ENCODE measurements around the gene KDM5A. TPM values are rescaled to one million over a fixed set of nuclear protein-coding genes. Genes with fewer than 3 reads are reported as not detected.
"Not testable (repeated sequence)": the region's sequence is repeated elsewhere in the genome, so short reads cannot be mapped to it uniquely, and the experiment has no call there.

Gene KDM5A
- 62.8 and 75.3 TPM in 2 replicates for total RNA-seq

- Histone ChIP-seq H3K79me2 (ENCODE audit: insufficient read depth, low read length) (peaks cover 46% of the 10 kb centered on the region), H4K20me1 (ENCODE audit: insufficient read depth, low read length) (peaks cover 26% of the 10 kb centered on the region), H3K4me2 (ENCODE audit: insufficient read depth, low read length) (peak within 1 kb of the TSS; percentile 95), H3K4me3 (ENCODE audit: insufficient read depth, low read length) (peak within 1 kb of the TSS; percentile 90), H3K4me1 (ENCODE audit: insufficient read depth, low read length) (peaks cover 17% of the 10 kb centered on the region), H3K27me3 (ENCODE audit: insufficient read depth, low read length) (no peaks in the 10 kb centered on the region), H3K36me3 (ENCODE audit: insufficient read depth, low read length) (peaks cover 4% of the 10 kb centered on the region), H3K9me3 (ENCODE audit: low read depth, low read length) (no peaks in the 10 kb centered on the region), H2AFZ (ENCODE audit: low read length) (peak within 1 kb of the TSS; percentile 99), H3K27ac (ENCODE audit: low read depth, low read length) (peak within 1 kb of the TSS; percentile 83)
- DNase-seq (ENCODE audit: insufficient read length, low spot score, missing footprints) = peak; percentile 94
- TF ChIP-seq CTCF (IDR thresholded peaks at IDR 0.05; ENCODE audit: extremely low read depth, low read depth, low read length) = no peak
These were observed at the start of gene KDM5A for GRCh38 chr12:389142-390096. Gene KDM5A (minus strand): TSS chr12:389320. CDS start chr12:389091, 229 bp downstream.

GRCh38 chr12:435737-436136 is 46.6 kb upstream of the KDM5A start:
- H3K9me3 ChIP-seq (ENCODE audit: low read depth, low read length); H3K4me1 ChIP-seq (ENCODE audit: insufficient read depth, low read length); H3K27me3 ChIP-seq (ENCODE audit: insufficient read depth, low read length); H3K27ac ChIP-seq (ENCODE audit: low read depth, low read length); H4K20me1 ChIP-seq (ENCODE audit: insufficient read depth, low read length); H3K4me2 ChIP-seq (ENCODE audit: insufficient read depth, low read length); H2AFZ ChIP-seq (ENCODE audit: low read length); H3K4me3 ChIP-seq (ENCODE audit: insufficient read depth, low read length); H3K79me2 ChIP-seq (ENCODE audit: insufficient read depth, low read length); H3K36me3 ChIP-seq (ENCODE audit: insufficient read depth, low read length); DNase-seq (ENCODE audit: insufficient read length, low spot score, missing footprints): not testable (repeated sequence)

- DNase-seq (ENCODE audit: insufficient read length, low spot score, missing footprints) = no peak
- no peak overlapping the region for H3K4me3 ChIP-seq (ENCODE audit: insufficient read depth, low read length)
- H3K9me3 ChIP-seq (ENCODE audit: low read depth, low read length) = no peaks in the 10 kb centered on the region
- no peaks in the 10 kb centered on the region for H3K79me2 ChIP-seq (ENCODE audit: insufficient read depth, low read length)
- peaks cover 6% of the 10 kb centered on the region for H3K36me3 ChIP-seq (ENCODE audit: insufficient read depth, low read length)
- H3K4me2 ChIP-seq (ENCODE audit: insufficient read depth, low read length) = no peak overlapping the region
- no peak overlapping the region for H3K27ac ChIP-seq (ENCODE audit: low read depth, low read length)
- H4K20me1 ChIP-seq (ENCODE audit: insufficient read depth, low read length) = no peaks in the 10 kb centered on the region
- no peaks in the 10 kb centered on the region for H3K27me3 ChIP-seq (ENCODE audit: insufficient read depth, low read length)
- no peak for TF ChIP-seq CTCF (IDR thresholded peaks at IDR 0.05; ENCODE audit: extremely low read depth, low read depth, low read length)
- no peak overlapping the region for H2AFZ ChIP-seq (ENCODE audit: low read length)
- no peaks in the 10 kb centered on the region for H3K4me1 ChIP-seq (ENCODE audit: insufficient read depth, low read length)
These were observed 33.4 kb upstream of the KDM5A start for GRCh38 chr12:422526-422925.

- H3K36me3 ChIP-seq (ENCODE audit: insufficient read depth, low read length) = peaks cover 8% of the 10 kb centered on the region
- H3K4me3 ChIP-seq (ENCODE audit: insufficient read depth, low read length) = no peak overlapping the region
- no peaks in the 10 kb centered on the region for H3K79me2 ChIP-seq (ENCODE audit: insufficient read depth, low read length)
- H3K4me2 ChIP-seq (ENCODE audit: insufficient read depth, low read length) = no peak overlapping the region
- H3K27me3 ChIP-seq (ENCODE audit: insufficient read depth, low read length) = no peaks in the 10 kb centered on the region
- H3K4me1 ChIP-seq (ENCODE audit: insufficient read depth, low read length) = no peaks in the 10 kb centered on the region
- no peak overlapping the region for H2AFZ ChIP-seq (ENCODE audit: low read length)
- no peak for DNase-seq (ENCODE audit: insufficient read length, low spot score, missing footprints)
- no peaks in the 10 kb centered on the region for H4K20me1 ChIP-seq (ENCODE audit: insufficient read depth, low read length)
- no peak overlapping the region for H3K27ac ChIP-seq (ENCODE audit: low read depth, low read length)
- no peaks in the 10 kb centered on the region for H3K9me3 ChIP-seq (ENCODE audit: low read depth, low read length)
- no peak for TF ChIP-seq CTCF (IDR thresholded peaks at IDR 0.05; ENCODE audit: extremely low read depth, low read depth, low read length)
These were observed 29.3 kb upstream of the KDM5A start for GRCh38 chr12:418432-418831.
